IgD-negative memory B cell (primary cell): ENCODE measurements around the gene HTRA3. TPM values are rescaled to one million over a fixed set of nuclear protein-coding genes. Genes with fewer than 3 reads are reported as not detected.

ENCODE experiments used
- H3K27ac Mint-ChIP-seq, 3 donors: one replicate each; pipeline ENCODE4 v1.8.0; 2020 to 2022; ENCODE audit warnings: mild to moderate bottlenecking in 3 of 3, mixed read lengths in 3 of 3, moderate library complexity in 1 of 3
- H3K27me3 Mint-ChIP-seq: one replicate; pipeline ENCODE4 v1.8.0; 2021; ENCODE audit warnings: mixed read lengths
- H3K36me3 Mint-ChIP-seq: one replicate; pipeline ENCODE4 v1.8.0; 2020; ENCODE audit warnings: mild to moderate bottlenecking, mixed read lengths
- H3K4me1 Mint-ChIP-seq, 3 donors: one replicate each; pipeline ENCODE4 v1.8.0; 2020 to 2022; ENCODE audit warnings: mixed read lengths in 3 of 3, mild to moderate bottlenecking in 1 of 3
- H3K4me3 Mint-ChIP-seq, 4 donors: one replicate each; pipeline ENCODE4 v1.8.0; 2020 to 2022; ENCODE audit warnings: mild to moderate bottlenecking in 4 of 4, mixed read lengths in 4 of 4, moderate library complexity in 3 of 4
- H3K9me3 Mint-ChIP-seq, 3 donors: one replicate each; pipeline ENCODE4 v1.8.0; 2020 to 2021; ENCODE audit warnings: mixed read lengths in 3 of 3, mild to moderate bottlenecking in 1 of 3
- polyA plus RNA-seq: library from polyadenylated mRNA; unstranded; fragments of 300-500 nt; fragmentation: Illumina TruSeq; gene quantifications from one replicate; pipeline ENCODE4 v1.2.3, GENCODE V29; 2021

HTRA3 gene
- polyA plus RNA-seq, 1 donor from 2014 or later = not detected

DNA sequence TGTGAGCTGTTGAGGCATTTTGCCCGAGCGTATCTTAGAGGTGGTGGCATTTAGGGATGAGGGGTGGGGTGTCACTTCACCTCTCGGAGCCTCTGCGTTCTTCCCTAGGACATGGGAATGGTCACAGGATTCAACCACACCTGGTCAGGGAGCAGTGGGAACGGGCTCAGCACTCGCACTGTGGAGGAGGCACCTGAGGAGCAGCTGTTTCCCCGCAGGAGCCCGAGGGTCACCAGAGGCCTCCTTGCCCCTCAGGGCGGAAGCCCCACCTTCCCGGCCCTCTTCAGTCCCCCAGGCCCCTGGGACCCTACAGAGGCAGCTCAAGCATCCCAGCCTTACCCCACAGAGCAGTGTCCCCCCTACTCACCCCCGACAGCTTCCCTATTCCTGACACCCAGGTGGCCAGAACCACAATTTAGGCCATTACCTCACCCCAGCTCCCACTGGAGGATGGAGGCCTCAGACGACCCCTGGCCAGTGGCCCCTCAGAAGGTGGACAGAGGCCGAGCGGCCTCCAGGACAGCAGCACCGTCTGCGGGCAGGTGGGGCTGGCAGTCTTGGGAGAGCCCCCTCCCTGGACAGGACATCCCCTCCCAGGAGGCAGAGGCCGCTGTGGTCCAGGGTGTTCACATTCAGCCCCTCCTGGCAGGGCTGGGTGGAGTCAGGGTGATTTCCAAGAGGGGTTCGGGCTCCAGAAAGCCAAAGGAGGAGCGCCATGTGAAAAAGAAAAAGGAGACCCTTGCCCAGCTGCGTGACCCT lies 4.2 kb upstream of the HTRA3 start:
- Mint-ChIP-seq H3K9me3 (no peaks in the 10 kb centered on the region), H3K27me3 (peaks cover 29% of the 10 kb centered on the region), H3K4me3 (no peak overlapping the region), H3K36me3 (no peaks in the 10 kb centered on the region), H3K4me1 (peaks cover 0 to 4% (median 2%) of the 10 kb centered on the region in 3 donors), H3K27ac (no peak overlapping the region)

DNA sequence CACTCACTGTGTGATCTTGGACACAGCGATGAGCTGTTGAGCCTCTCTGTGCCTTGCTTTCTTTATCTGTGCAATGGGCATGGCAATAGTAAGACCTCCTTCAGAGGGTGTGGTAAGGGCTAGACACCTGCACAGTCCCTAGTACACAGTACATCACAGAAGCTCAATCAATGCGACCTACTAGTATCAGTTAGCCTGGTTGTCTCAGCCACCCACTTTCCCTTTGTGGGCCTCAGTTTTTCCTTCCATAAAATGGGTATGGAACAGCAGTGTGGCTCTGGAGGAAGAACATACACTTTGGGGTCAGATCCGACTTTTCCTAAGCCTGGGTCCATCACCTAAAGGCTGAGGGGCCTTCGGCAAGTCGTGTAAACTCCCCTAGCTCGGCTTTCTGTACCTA lies 3.5 kb upstream of the HTRA3 start:
- no peaks in the 10 kb centered on the region for H3K9me3 Mint-ChIP-seq
- H3K36me3 Mint-ChIP-seq = no peaks in the 10 kb centered on the region
- peak overlapping the region in 1 of 3 donors; percentile 62 for H3K27ac Mint-ChIP-seq
- H3K4me3 Mint-ChIP-seq = no peak overlapping the region
- H3K4me1 Mint-ChIP-seq = peaks cover 0 to 4% (median 2%) of the 10 kb centered on the region in 3 donors
- peaks cover 33% of the 10 kb centered on the region for H3K27me3 Mint-ChIP-seq

DNA sequence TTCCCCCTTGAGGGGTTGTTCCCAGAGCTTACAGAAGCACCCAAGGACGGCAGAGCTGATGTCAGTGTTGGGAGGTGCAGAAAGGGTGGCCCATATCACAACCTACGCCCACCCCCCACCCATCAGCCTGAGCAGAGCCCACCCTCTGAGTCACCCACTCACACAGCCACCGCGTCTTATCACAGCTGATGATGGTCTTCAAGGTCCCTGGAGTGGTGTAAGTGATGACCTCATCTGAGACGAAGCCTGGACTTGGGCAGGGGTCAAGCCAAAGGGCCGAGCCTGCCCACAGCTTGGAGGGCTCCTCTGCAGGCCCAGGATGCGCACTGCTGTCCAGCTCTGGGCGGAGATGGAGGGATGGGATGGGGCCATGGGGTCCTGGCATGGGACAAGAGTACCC lies 3.0 kb upstream of the HTRA3 start:
- Mint-ChIP-seq H3K27me3 (peaks cover 33% of the 10 kb centered on the region), H3K27ac (no peak overlapping the region)

DNA sequence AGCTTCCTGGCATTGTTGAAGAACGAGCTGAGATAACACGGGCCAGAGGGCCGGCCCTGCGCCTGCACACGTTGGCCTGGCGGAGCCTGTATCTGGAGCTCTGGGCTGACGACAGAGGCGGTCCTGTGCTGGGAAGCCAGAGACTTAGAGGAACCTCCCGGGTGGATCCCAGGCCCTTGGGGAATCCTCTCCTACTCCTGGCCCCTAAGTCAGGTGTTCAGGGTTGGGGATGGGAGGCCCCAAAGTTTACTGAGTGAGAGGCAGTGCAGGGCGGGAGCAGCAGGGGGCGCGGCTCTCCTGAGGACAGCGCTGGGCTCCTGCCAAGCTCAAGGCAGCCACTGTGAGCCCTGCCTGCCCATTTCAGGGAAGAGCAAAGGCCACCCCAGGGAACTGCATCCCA lies 2.5 kb upstream of the HTRA3 start:
- Mint-ChIP-seq H3K27ac (no peak overlapping the region), H3K27me3 (peaks cover 33% of the 10 kb centered on the region), H3K4me3 (no peak overlapping the region), H3K4me1 (peaks cover 0 to 4% (median 2%) of the 10 kb centered on the region in 3 donors), H3K9me3 (no peaks in the 10 kb centered on the region), H3K36me3 (no peaks in the 10 kb centered on the region)

More for the DNA sequence above, 3.0 kb upstream of the HTRA3 start:
- Mint-ChIP-seq H3K4me1 (peaks cover 0 to 4% (median 2%) of the 10 kb centered on the region in 3 donors), H3K4me3 (no peak overlapping the region), H3K9me3 (no peaks in the 10 kb centered on the region), H3K36me3 (no peaks in the 10 kb centered on the region)

DNA sequence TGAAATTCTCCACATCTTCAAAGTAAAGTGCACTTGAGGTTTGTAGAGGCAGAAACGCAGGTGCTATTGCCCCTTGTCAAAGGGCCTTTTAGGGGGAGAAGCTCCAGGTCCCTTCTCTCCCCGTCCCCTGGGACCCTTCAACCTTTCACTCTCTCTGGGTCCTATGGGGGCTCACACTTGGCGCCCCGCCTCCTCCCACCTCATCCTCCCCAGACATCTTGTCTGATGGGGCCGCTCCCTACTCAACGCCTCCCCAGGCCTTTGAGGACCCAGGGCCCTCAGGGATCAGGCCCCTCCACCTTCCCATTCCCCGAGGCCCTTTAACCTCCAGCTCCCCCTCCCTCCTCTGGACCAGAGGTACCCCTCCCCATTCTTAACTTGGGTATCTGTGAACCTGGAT lies 1.3 kb upstream of the HTRA3 start:
- H3K36me3 Mint-ChIP-seq = no peaks in the 10 kb centered on the region
- H3K27me3 Mint-ChIP-seq = peaks cover 32% of the 10 kb centered on the region
- no peak overlapping the region for H3K4me3 Mint-ChIP-seq
- H3K4me1 Mint-ChIP-seq = peaks cover 0 to 4% (median 2%) of the 10 kb centered on the region in 3 donors
- no peaks in the 10 kb centered on the region for H3K9me3 Mint-ChIP-seq
- H3K27ac Mint-ChIP-seq = no peak overlapping the region

DNA sequence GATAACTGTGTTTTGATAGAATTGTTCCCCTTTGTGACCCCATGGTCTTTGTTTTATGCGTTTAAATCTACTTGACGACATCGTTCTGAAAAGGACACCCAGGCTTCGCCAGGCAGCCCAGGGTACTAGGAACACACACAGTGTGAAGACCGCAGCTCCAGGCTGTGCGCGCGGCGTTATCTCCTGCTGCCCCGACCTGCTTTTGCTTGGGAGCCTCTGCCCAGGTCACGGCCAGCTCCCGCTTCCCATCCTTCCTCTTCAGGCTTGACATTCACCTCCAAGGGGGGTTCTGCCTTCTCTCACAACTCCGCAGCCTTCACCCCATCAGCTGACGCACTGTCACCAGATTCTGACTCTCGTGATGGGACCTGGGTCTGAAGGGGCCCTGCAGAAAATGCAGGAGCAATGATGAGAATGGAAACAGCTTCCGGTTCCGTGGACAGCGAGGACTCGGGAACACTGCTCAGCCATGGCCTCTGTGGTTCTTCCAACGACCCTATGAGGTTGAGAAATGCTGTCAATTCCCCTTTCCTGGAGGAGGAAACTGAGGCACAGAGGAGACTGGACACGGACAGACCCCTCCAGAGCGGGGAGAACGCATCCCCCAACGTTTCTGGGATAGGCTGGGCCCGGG lies 536 bp upstream of the HTRA3 start:
- peaks cover 27% of the 10 kb centered on the region for H3K27me3 Mint-ChIP-seq
- no peak overlapping the region for H3K27ac Mint-ChIP-seq
- no peaks in the 10 kb centered on the region for H3K9me3 Mint-ChIP-seq
- no peak overlapping the region for H3K4me3 Mint-ChIP-seq
- H3K36me3 Mint-ChIP-seq = no peaks in the 10 kb centered on the region
- H3K4me1 Mint-ChIP-seq = no peaks in the 10 kb centered on the region

DNA sequence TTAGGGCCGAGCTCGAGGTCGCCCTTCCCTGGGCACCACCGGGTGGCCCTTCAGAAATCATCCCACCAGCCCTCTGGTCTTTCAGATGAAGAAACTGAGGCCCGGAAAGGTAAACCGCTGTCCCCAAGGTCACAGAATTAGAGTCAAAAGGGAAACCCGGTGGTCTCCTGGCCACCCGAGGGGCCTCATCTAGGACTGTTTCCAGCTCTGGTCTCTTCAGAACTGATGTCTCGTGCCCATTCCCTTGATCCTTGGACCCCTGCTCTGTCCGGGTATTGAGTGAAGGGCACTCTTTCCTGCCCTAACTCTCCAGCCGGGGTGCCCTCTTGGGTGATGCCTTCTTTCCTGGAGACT lies 841 bp downstream of the HTRA3 start:
- Mint-ChIP-seq H3K4me1 (no peaks in the 10 kb centered on the region), H3K36me3 (no peaks in the 10 kb centered on the region), H3K4me3 (peak overlapping the region in 1 of 4 donors; percentile 55), H3K9me3 (no peaks in the 10 kb centered on the region), H3K27me3 (peaks cover 26% of the 10 kb centered on the region), H3K27ac (no peak overlapping the region)

DNA sequence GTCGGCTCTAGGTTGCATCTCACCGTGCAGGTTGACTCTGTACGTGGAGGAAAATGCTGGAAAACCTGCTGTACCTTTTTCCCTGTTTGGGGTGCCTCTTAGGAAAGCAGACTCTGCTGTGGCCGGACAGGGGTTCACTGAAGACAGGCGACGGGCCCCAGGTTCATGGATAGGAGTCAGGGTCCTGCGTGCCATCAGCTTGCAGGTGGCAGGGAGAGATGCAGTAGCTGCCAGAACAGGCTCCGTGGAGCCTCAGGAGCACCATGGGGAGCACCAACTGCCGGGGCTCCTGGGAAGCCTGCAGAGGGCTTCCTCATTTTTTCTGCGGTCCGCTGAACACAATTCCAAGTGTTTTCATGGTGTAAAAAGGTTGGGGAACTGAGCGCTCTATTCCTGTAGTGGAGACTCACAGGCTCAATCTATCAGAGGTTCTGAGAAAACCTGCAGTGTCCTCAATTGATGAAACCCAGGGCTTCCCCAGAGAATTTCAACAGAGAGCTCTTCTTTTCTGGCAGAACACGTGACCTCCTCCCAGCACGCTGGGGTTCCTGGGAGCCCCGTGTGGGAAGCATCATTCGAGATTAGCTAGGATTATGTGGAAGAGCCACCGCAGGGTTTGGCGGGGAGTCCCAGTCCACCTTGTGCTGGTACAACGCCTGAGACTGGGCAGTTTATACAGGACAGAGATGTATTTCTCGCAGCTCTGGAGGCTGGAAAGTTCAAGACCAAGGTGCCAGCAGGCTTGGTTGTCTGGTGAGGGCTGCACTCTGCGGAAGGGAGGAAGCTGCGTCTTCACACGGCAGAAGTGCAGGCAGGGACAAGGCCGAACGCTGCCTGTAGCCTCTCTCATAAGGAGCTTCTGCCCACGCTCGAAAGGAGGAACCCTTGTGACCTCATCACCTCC lies 1.6 kb downstream of the HTRA3 start:
- Mint-ChIP-seq H3K4me3 (peak overlapping the region in 1 of 4 donors; percentile 65), H3K4me1 (no peaks in the 10 kb centered on the region), H3K27me3 (peaks cover 23% of the 10 kb centered on the region), H3K27ac (no peak overlapping the region), H3K9me3 (no peaks in the 10 kb centered on the region), H3K36me3 (no peaks in the 10 kb centered on the region)

DNA sequence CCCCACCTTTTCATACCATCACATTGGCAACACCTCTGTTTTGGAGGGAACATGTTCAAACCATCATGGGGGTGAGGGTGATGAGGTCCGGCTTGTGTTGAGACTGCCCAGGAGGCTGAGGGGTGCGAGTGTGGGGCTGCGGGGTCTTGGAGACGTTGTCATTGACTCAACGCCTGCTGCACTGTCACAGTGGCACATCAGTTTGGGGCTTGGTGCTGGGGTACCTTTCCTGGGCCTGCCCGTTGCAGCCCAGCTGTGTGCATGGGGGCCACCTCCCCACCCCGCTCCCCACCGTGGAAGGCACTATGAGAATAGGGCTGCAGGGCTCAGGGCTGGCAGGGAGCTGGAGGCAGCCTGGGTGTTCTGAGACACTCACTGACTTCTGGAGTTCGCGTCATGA lies 2.3 kb downstream of the HTRA3 start:
- Mint-ChIP-seq H3K27me3 (peaks cover 23% of the 10 kb centered on the region), H3K27ac (no peak overlapping the region), H3K4me3 (no peak overlapping the region), H3K36me3 (no peaks in the 10 kb centered on the region), H3K4me1 (no peaks in the 10 kb centered on the region), H3K9me3 (no peaks in the 10 kb centered on the region)

DNA sequence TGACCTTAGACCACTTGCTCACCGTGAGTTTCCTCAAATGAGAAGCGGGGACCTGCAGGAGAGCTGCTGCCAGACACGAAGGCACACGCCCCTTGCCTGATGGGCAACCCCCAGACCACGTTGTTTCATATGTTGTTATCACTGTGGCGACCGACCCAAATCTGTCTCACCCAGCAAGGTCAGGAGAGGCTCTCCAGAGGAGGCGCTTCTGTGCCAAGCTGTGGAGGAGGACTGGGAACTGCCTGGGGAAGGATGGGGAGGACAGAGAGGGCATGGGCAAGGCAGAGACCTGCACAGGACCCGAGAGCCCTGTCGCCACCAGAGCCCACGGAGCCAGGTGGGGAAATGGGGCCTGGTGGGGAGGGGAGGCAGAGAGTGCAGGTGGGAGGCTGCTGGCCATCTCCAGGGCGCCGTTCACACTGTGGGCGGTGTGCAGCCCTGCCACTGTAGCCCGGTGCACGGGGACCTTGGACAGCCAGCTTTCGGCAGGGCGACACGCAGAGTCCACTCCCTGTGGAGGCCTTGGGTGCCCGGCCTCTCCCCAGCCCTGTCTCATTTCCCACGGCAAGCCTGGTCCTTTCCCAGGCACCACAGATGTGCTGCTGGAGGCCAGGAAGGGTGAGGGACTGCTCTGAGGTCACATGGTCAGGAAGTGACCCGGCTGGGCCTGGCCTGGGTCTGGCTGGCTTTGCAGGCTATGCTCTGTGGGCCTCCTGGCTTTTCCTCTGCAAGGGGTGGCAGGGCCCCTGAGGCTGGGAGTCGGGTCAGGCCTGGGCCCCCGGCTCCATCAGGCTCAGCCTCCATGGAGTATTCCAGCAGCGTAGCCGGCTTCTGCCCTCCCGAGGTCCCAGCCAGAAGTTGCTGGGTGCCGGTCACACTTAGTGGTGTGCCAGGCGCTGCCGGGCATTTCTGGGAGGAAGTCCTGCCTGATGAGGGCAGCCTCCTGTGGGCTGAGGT lies 3.2 kb downstream of the HTRA3 start:
- Mint-ChIP-seq H3K4me3 (no peak overlapping the region), H3K4me1 (no peaks in the 10 kb centered on the region), H3K9me3 (no peaks in the 10 kb centered on the region), H3K36me3 (no peaks in the 10 kb centered on the region), H3K27me3 (peaks cover 21% of the 10 kb centered on the region), H3K27ac (no peak overlapping the region)

DNA sequence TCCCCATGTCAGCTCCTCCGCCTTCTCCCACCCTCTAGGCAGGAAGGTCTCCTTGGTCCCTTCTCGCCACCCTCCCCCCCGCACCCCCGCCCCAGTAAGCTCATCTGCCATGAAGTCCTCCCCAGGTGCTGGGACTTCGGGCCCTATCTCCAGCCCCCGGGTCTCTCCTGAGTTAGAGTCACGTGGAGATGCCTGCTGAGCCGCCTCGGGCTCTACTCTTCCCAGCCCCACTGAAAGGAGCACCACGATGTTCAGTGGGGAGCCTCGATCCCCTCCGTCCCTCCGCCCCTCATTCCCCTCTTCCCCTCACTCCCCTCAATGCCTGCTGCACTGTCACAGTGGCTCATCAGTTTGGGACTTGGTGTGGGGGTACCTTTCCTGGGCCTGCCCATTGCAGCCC lies 3.9 kb downstream of the HTRA3 start:
- no peaks in the 10 kb centered on the region for H3K4me1 Mint-ChIP-seq

DNA sequence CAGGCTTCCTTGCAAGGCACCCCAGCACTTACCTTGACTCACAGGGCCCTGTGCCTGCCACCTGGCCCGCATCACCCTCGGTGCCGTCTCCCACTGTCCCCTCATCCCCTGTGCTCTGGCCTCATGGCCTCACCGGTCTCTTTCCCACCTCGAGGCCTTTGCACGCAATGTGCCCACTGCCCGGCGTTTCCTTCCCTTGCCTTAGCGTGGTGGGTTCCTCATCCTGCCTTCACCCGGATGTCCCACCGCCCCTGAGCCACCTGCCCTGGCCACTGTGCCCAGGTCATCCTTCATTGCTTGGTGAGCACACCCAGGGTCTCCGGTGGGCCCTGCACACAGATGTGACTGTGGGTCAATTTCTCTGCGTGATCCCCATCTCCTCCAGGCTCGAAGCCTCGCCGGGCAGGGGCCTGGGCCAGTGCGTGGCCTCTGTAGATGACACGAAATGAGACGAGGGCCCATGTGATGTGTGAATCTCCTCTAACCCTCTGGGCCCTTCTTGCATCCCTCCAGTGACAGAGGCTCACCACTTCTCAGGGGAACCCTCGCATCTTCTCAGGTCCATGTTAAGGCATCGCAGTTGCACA lies 4.6 kb downstream of the HTRA3 start:
- Mint-ChIP-seq H3K27ac (peak overlapping the region in 1 of 3 donors; percentile 23), H3K4me1 (no peaks in the 10 kb centered on the region), H3K9me3 (no peaks in the 10 kb centered on the region), H3K4me3 (peak overlapping the region in 1 of 4 donors; percentile 37), H3K36me3 (no peaks in the 10 kb centered on the region), H3K27me3 (peaks cover 12% of the 10 kb centered on the region)

More for the DNA sequence above, 3.9 kb downstream of the HTRA3 start:
- H3K36me3 Mint-ChIP-seq = no peaks in the 10 kb centered on the region
- no peak overlapping the region for H3K27ac Mint-ChIP-seq
- no peaks in the 10 kb centered on the region for H3K9me3 Mint-ChIP-seq
- peaks cover 19% of the 10 kb centered on the region for H3K27me3 Mint-ChIP-seq
- H3K4me3 Mint-ChIP-seq = no peak overlapping the region

DNA sequence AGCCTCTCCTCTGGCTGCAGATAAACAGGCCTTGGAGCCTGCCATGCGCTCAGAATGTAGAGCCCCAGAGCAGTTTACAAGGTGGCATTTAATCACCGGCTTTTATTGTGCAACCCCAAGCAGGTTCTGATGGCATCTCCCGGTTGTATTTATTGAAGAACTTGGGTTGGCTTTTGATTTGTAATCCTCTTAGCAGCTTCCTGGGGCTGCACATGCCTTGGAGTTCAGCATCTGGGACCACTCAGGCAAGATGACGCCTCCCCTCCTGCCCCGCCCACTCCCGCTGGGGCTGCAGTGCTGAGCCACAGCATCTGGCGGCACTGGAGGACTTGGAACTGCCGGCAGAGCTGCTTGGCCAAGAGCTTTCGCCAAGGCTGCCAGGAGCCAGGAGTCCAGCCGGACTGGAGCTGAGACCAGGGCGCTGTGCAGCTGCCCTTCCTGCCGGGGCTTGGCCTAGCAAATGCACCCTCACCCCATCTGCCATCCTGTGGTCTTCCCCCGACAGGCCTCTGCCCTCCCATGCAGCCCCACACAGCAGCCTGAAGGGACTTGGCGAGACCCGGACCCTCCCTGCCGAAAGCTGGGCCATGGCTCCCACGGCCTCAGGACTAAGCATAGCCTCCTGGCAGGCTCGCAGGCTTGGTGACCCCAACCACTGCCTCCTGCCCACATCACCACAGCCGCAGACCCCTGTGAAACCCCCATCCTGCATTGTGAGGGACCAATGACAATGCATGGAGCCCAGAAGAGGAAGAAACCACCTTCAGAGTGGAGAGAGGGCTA lies 5.4 kb downstream of the HTRA3 start:
- no peaks in the 10 kb centered on the region for H3K36me3 Mint-ChIP-seq
- no peak overlapping the region for H3K27ac Mint-ChIP-seq
- H3K27me3 Mint-ChIP-seq = peaks cover 13% of the 10 kb centered on the region
- H3K4me1 Mint-ChIP-seq = no peaks in the 10 kb centered on the region
- no peak overlapping the region for H3K4me3 Mint-ChIP-seq
- H3K9me3 Mint-ChIP-seq = no peaks in the 10 kb centered on the region
